HCT116 (cell line): ENCODE results near the gene RBPMS2. TPM values are rescaled to one million over a fixed set of nuclear protein-coding genes. Genes with fewer than 3 reads are reported as not detected.

Experiments
- ATAC-seq: fragments of 200-7000 bp; cut with Tn5 transposase; 2 replicates; pipeline ENCODE4 v1.9.1; 2020; ENCODE audit warnings: mild to moderate bottlenecking, moderate library complexity
- BruUV-seq: library from RNA; stranded (reverse); fragments of 400-500 nt; replicated peaks from 2 replicates; lab custom pipeline; 2021; lab: Mats Ljungman, UMichigan
- CTCF ChIA-PET: fragments of 300-600 bp; sonication (Branson Sonifier 250); formaldehyde crosslinking; loops from one replicate; lab custom pipeline; 2021; ENCODE audit warnings: antibody characterized with exemption; lab: Charles Lee
- POLR2A ChIA-PET: fragments of 300-600, 350-600 bp; sonication (Branson Sonifier 250); formaldehyde crosslinking; loops from one replicate; lab custom pipeline; 2021; ENCODE audit warnings: antibody characterized with exemption; lab: Charles Lee
- RAD21 ChIA-PET, 2 experiments: fragments of 300-600 bp; sonication (Branson Sonifier 250); formaldehyde crosslinking; loops; one replicate each; lab custom pipeline; 2023; ENCODE audit warnings: low total read pairs in 2 of 2; ENCODE audit not compliant: uncharacterized antibody in 2 of 2, unreplicated experiment in 2 of 2, low non-redundant PET in 1 of 2; lab: Charles Lee
- DNase-seq: peaks from one replicate; pipeline ENCODE4 v3.0.0-alpha.2; 2010; ENCODE audit warnings: low read depth, low spot score
- H2AFZ ChIP-seq: fragments of 200-600 bp; shearing (Covaris generic), sonication (generic); 2 replicates; pipeline ENCODE4 v1.6.1; 2017; ENCODE audit warnings: low read depth, mixed run types, mixed read lengths, antibody characterized with exemption, low read length; ENCODE audit not compliant: poor library complexity, severe bottlenecking
- H3K27ac ChIP-seq: 2 replicates; pipeline ENCODE4 v1.5.1; 2012; ENCODE audit warnings: low read depth, low read length
- H3K27me3 ChIP-seq: fragments of 200-600 bp; sonication (generic); 2 replicates; pipeline ENCODE4 v1.6.1; 2016; ENCODE audit warnings: mixed run types, low read length, mixed read lengths; ENCODE audit not compliant: insufficient read depth
- H3K36me3 ChIP-seq, 2 experiments: fragments of 200-500 bp in 1 of 2; fragments of 200-600 bp in 1 of 2; sonication (Bioruptor generic) in 1 of 2; sonication (generic) in 1 of 2; 2 replicates each; pipeline versions ENCODE4 v1.5.1 to v1.6.1; 2014 to 2016; ENCODE audit warnings: low read length in 2 of 2, inconsistent platforms in 1 of 2, mixed read lengths in 1 of 2, mixed run types in 1 of 2; ENCODE audit not compliant: insufficient read depth in 2 of 2, control insufficient read depth in 1 of 2
- H3K4me1 ChIP-seq, 2 experiments: fragments of 200-600 bp in 1 of 2; sonication (generic) in 1 of 2; 2 replicates each; pipeline versions ENCODE4 v1.5.1 to v1.6.1; 2012 to 2017; ENCODE audit warnings: low read length in 2 of 2, inconsistent platforms in 1 of 2, mild to moderate bottlenecking in 1 of 2, mixed read lengths in 1 of 2, mixed run types in 1 of 2, moderate library complexity in 1 of 2; ENCODE audit not compliant: insufficient read depth in 2 of 2, control insufficient read depth in 1 of 2
- H3K4me2 ChIP-seq: fragments of 200-600 bp; sonication (generic); 2 replicates; pipeline ENCODE4 v1.6.1; 2017; ENCODE audit warnings: mixed run types, low read length, mixed read lengths
- H3K4me3 ChIP-seq, 2 experiments: fragments of 200-600 bp in 1 of 2; sonication (generic) in 1 of 2; replicated peaks in 1 of 2; 2 replicates each; pipeline ENCODE4 v1.5.1; 2011 to 2016; ENCODE audit warnings: low read length in 2 of 2, control low read depth in 1 of 2, low read depth in 1 of 2, mild to moderate bottlenecking in 1 of 2, mixed read lengths in 1 of 2, mixed run types in 1 of 2
- H3K79me2 ChIP-seq: fragments of 200-600 bp; sonication (generic); 2 replicates; pipeline ENCODE4 v1.6.1; 2017; ENCODE audit warnings: mild to moderate bottlenecking, mixed run types, low read length, moderate library complexity, mixed read lengths; ENCODE audit not compliant: insufficient read depth
- H3K9ac ChIP-seq: fragments of 200-600 bp; sonication (generic); 2 replicates; pipeline ENCODE4 v1.6.1; 2016; ENCODE audit warnings: low read length, mixed read lengths
- H3K9me2 ChIP-seq: fragments of 200-600 bp; sonication (generic), shearing (Covaris generic); 2 replicates; pipeline ENCODE4 v1.6.1; 2017; ENCODE audit warnings: mixed run types, mild to moderate bottlenecking, moderate library complexity; ENCODE audit not compliant: insufficient read depth
- H3K9me3 ChIP-seq, 2 experiments: fragments of 200-500 bp in 1 of 2; fragments of 200-600 bp in 1 of 2; sonication (Bioruptor generic) in 1 of 2; sonication (generic) in 1 of 2; 2 replicates each; pipeline ENCODE4 v1.6.1; 2014 to 2017; ENCODE audit warnings: low read length in 2 of 2, mixed read lengths in 2 of 2, inconsistent platforms in 1 of 2, low read depth in 1 of 2, mild to moderate bottlenecking in 1 of 2, mixed run types in 1 of 2, moderate library complexity in 1 of 2; ENCODE audit not compliant: control insufficient read depth in 1 of 2, insufficient read depth in 1 of 2
- H4K20me1 ChIP-seq: fragments of 200-600 bp; sonication (generic), shearing (Covaris generic); 2 replicates; pipeline ENCODE4 v1.6.1; 2017; ENCODE audit warnings: mixed run types, mild to moderate bottlenecking, moderate library complexity; ENCODE audit not compliant: insufficient read depth
- CBX3 ChIP-seq: IDR thresholded peaks from 2 replicates; pipeline ENCODE4 v1.6.1; 2012; ENCODE audit warnings: low read depth
- CEBPB ChIP-seq: IDR thresholded peaks from 2 replicates; pipeline ENCODE4 v1.6.1; 2012; ENCODE audit warnings: low read depth
- EGR1 ChIP-seq: IDR thresholded peaks from 2 replicates; pipeline ENCODE4 v1.6.1; 2012; ENCODE audit warnings: low read depth
- EZH2 ChIP-seq: fragments of 200-600 bp; sonication (generic); IDR thresholded peaks from 2 replicates; pipeline ENCODE4 v1.6.1; 2017; ENCODE audit warnings: antibody characterized with exemption, mixed run types
- EZH2phosphoT487 ChIP-seq: fragments of 200-600 bp; IDR thresholded peaks from 2 replicates; pipeline ENCODE4 v1.6.1; 2018; ENCODE audit warnings: antibody characterized with exemption, borderline replicate concordance
- FOSL1 ChIP-seq: IDR thresholded peaks from 2 replicates; pipeline ENCODE4 v1.6.1; 2012; ENCODE audit warnings: low read depth
- JUND ChIP-seq: IDR thresholded peaks from 2 replicates; pipeline ENCODE4 v1.6.1; 2012
- RAD21 ChIP-seq: IDR thresholded peaks from 2 replicates; pipeline ENCODE4 v1.6.1; 2012; ENCODE audit warnings: low read depth, mild to moderate bottlenecking
- SRF ChIP-seq: IDR thresholded peaks from 2 replicates; pipeline ENCODE4 v1.6.1; 2012; ENCODE audit warnings: low read depth
- TCF7L2 ChIP-seq: IDR thresholded peaks from 2 replicates; pipeline ENCODE4 v1.7.0; 2011; ENCODE audit warnings: borderline replicate concordance, inconsistent platforms; ENCODE audit not compliant: insufficient read depth, insufficient read length; ENCODE audit errors: extremely low read depth
- YY1 ChIP-seq: IDR thresholded peaks from 2 replicates; pipeline ENCODE4 v1.6.1; 2011; ENCODE audit warnings: low read length, low read depth, moderate library complexity, mild to moderate bottlenecking; ENCODE audit not compliant: insufficient replicate concordance; ENCODE audit errors: extremely low read depth
- ZFX ChIP-seq: fragments of 450-650 bp; IDR thresholded peaks from 2 replicates; pipeline ENCODE4 v1.6.1; 2017
- ZNF274 ChIP-seq: fragments of 200-500 bp; sonication (Bioruptor generic); IDR thresholded peaks from 2 replicates; pipeline ENCODE4 v1.6.1; 2014; ENCODE audit warnings: mild to moderate bottlenecking, low read depth, low read length, inconsistent platforms
- intact Hi-C: fragments of 100-400 bp; cut with micrococcal nuclease; formaldehyde crosslinking; loops from 2 replicates; pipeline ENCODE4 v1.10.0; 2022
- total RNA-seq: library from RNA; stranded (reverse); gene quantifications from one replicate; pipeline ENCODE4 v1.2.1, GENCODE V29; 2021; ENCODE audit not compliant: unreplicated experiment
- TF ChIP-seq, protein P1 (sequence below): IDR thresholded peaks from 2 replicates; pipeline ENCODE4 v1.6.1; 2011; ENCODE audit warnings: mild to moderate bottlenecking, low read length, moderate library complexity; ENCODE audit not compliant: insufficient replicate concordance; ENCODE audit errors: extremely low read depth
- TF ChIP-seq, protein P2 (sequence below), 3 experiments: fragments of 200-600 bp in 1 of 3; sonication (generic) in 1 of 3; IDR thresholded peaks in 2 of 3; conservative IDR thresholded peaks in 1 of 3; 2 replicates each; pipeline ENCODE4 v1.5.1; 2012 to 2017; ENCODE audit warnings: low read depth in 2 of 3, low read length in 2 of 3, antibody characterized with exemption in 1 of 3, borderline replicate concordance in 1 of 3, control low read depth in 1 of 3, mild to moderate bottlenecking in 1 of 3, mixed read lengths in 1 of 3, mixed run types in 1 of 3, moderate library complexity in 1 of 3; ENCODE audit not compliant: insufficient read depth in 1 of 3
- TF ChIP-seq, protein P3 (sequence below): IDR thresholded peaks from 2 replicates; pipeline ENCODE4 v1.6.1; 2012

RBPMS2 gene
- total RNA-seq, 1 experiment from 2014 or later: 11.6 TPM

DNA sequence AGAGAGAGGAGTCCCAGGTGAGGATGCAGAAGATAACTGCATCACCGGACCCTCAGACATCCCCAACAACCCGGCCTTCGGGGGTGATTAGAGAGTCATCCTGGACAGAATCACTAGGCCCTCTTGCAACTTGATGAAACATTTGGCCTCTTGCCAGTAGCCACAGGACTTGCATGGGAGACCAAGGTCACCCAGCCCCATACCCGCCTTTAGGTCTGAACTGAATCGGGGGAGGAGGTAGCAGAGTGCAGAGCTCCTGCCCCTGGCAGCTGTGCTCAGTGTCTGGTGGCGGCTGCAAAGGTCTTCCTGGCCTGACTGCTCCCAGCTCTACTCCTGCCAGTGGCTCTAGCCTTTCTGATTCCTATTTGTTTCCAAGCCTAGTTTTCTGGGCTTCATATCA lies 37.7 kb upstream of the RBPMS2 start:
- ATAC-seq (no peak), DNase-seq (no peak)
- H3K9ac ChIP-seq: no peak overlapping the region
- no peak overlapping the region for H3K27ac ChIP-seq
- H3K4me2 ChIP-seq: no peak overlapping the region
- RAD21 ChIA-PET: no interaction called here
- no peaks in the 10 kb centered on the region for H3K27me3 ChIP-seq
- H2AFZ ChIP-seq: no peak overlapping the region
- intact Hi-C loops: no loop called here
- H4K20me1 ChIP-seq: no peaks in the 10 kb centered on the region
- TF ChIP-seq, protein P1, sequence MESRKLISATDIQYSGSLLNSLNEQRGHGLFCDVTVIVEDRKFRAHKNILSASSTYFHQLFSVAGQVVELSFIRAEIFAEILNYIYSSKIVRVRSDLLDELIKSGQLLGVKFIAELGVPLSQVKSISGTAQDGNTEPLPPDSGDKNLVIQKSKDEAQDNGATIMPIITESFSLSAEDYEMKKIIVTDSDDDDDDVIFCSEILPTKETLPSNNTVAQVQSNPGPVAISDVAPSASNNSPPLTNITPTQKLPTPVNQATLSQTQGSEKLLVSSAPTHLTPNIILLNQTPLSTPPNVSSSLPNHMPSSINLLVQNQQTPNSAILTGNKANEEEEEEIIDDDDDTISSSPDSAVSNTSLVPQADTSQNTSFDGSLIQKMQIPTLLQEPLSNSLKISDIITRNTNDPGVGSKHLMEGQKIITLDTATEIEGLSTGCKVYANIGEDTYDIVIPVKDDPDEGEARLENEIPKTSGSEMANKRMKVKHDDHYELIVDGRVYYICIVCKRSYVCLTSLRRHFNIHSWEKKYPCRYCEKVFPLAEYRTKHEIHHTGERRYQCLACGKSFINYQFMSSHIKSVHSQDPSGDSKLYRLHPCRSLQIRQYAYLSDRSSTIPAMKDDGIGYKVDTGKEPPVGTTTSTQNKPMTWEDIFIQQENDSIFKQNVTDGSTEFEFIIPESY: no peak
- TF ChIP-seq EGR1 (no peak), YY1 (no peak), EZH2 (no peak), JUND (no peak), ZNF274 (no peak), TCF7L2 (no peak), SRF (no peak), EZH2phosphoT487 (no peak), CEBPB (no peak), RAD21 (no peak), FOSL1 (no peak), ZFX (no peak), CBX3 (no peak)
- TF ChIP-seq, protein P2, sequence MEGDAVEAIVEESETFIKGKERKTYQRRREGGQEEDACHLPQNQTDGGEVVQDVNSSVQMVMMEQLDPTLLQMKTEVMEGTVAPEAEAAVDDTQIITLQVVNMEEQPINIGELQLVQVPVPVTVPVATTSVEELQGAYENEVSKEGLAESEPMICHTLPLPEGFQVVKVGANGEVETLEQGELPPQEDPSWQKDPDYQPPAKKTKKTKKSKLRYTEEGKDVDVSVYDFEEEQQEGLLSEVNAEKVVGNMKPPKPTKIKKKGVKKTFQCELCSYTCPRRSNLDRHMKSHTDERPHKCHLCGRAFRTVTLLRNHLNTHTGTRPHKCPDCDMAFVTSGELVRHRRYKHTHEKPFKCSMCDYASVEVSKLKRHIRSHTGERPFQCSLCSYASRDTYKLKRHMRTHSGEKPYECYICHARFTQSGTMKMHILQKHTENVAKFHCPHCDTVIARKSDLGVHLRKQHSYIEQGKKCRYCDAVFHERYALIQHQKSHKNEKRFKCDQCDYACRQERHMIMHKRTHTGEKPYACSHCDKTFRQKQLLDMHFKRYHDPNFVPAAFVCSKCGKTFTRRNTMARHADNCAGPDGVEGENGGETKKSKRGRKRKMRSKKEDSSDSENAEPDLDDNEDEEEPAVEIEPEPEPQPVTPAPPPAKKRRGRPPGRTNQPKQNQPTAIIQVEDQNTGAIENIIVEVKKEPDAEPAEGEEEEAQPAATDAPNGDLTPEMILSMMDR (IDR thresholded peaks at IDR 0.05 in 2 of 3, conservative IDR thresholded peaks at IDR 0.05 in 1 of 3; ENCODE audit: borderline replicate concordance in 1 of 3, insufficient read depth in 1 of 3, low read depth in 2 of 3, low read length in 2 of 3): no peak
- TF ChIP-seq, protein P3, sequence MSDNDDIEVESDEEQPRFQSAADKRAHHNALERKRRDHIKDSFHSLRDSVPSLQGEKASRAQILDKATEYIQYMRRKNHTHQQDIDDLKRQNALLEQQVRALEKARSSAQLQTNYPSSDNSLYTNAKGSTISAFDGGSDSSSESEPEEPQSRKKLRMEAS: no peak
- H3K4me3 ChIP-seq: no peak overlapping the region
- H3K9me2 ChIP-seq: no peaks in the 10 kb centered on the region
- CTCF ChIA-PET: no interaction called here
- no peaks in the 10 kb centered on the region for H3K9me3 ChIP-seq
- H3K79me2 ChIP-seq: no peaks in the 10 kb centered on the region
- H3K36me3 ChIP-seq: 0 out of 4 replicates have a peak, but pooled peaks cover 0 to under 1% of the 10 kb centered on the region in 2 experiments
- POLR2A ChIA-PET: no interaction called here
- peaks cover 0 to 4% of the 10 kb centered on the region in 2 experiments; a peak in 2 of 4 replicates for H3K4me1 ChIP-seq
- BruUV-seq: no TSS peak
